HG03159 (cell line): ENCODE data around the gene NR1D2.
"Not testable (repeated sequence)": the region's sequence is repeated elsewhere in the genome, so short reads cannot be mapped to it uniquely, and the experiment has no call there.

ENCODE experiments used
- ATAC-seq: cut with Tn5 transposase; IDR thresholded peaks from one replicate; pipeline ENCODE4 v1.9.1; 2021; ENCODE audit warnings: mild to moderate bottlenecking, moderate library complexity; ENCODE audit not compliant: unreplicated experiment

The NR1D2 gene

GRCh38 chr3:23944861-23945662, at the start of gene NR1D2:
Gene NR1D2 (plus strand): TSS chr3:23945286. CDS start chr3:23945579, 293 bp downstream.
- peak; percentile 60 for ATAC-seq

- no peak for ATAC-seq
Observed at GRCh38 chr3:23900744-23901143, 44.3 kb upstream of the NR1D2 start.

GRCh38 chr3:23904545-23904944, 40.5 kb upstream of the NR1D2 start:
- no peak for ATAC-seq

- no peak for ATAC-seq
Observed at GRCh38 chr3:23909341-23909740, 35.7 kb upstream of the NR1D2 start.

GRCh38 chr3:23911397-23911796, 33.7 kb upstream of the NR1D2 start:
- ATAC-seq = no peak

- not testable (repeated sequence) for ATAC-seq
Observed at GRCh38 chr3:23912335-23912734, 32.8 kb upstream of the NR1D2 start.

- no peak for ATAC-seq
Observed at GRCh38 chr3:23913182-23913581, 31.9 kb upstream of the NR1D2 start.

GRCh38 chr3:23913873-23914743, 31.0 kb upstream of the NR1D2 start:
- no peak for ATAC-seq

- ATAC-seq = no peak
Observed at GRCh38 chr3:23915537-23916108, 29.5 kb upstream of the NR1D2 start.

GRCh38 chr3:23916152-23916885, 28.8 kb upstream of the NR1D2 start:
- peak; percentile 47 for ATAC-seq

- peak; percentile 95 for ATAC-seq
Observed at GRCh38 chr3:23916886-23917678, 28.0 kb upstream of the NR1D2 start, which contains the start of the genes NKIRAS1 and RPL15. Gene NKIRAS1 (minus strand): TSS chr3:23916990. CDS start chr3:23910904, 6,086 bp downstream. Gene RPL15 (plus strand): TSS chr3:23917132. CDS start chr3:23917860, 728 bp downstream.

GRCh38 chr3:23917679-23918303, 27.3 kb upstream of the NR1D2 start:
- not testable (repeated sequence) for ATAC-seq

- ATAC-seq = not testable (repeated sequence)
Observed at GRCh38 chr3:23918331-23918730, 26.8 kb upstream of the NR1D2 start.

GRCh38 chr3:23919628-23920027, 25.5 kb upstream of the NR1D2 start:
- no peak for ATAC-seq

- no peak for ATAC-seq
Observed at GRCh38 chr3:23920151-23920655, 24.9 kb upstream of the NR1D2 start.

GRCh38 chr3:23921052-23921511, 24.0 kb upstream of the NR1D2 start:
- ATAC-seq = no peak

- ATAC-seq = no peak
Observed at GRCh38 chr3:23923786-23924185, 21.3 kb upstream of the NR1D2 start.

- ATAC-seq = no peak
Observed at GRCh38 chr3:23926246-23926645, 18.8 kb upstream of the NR1D2 start.

GRCh38 chr3:23926736-23927135, 18.4 kb upstream of the NR1D2 start:
- ATAC-seq = no peak
